Measurements from ENCODE around the gene EVA1C.

DNA sequence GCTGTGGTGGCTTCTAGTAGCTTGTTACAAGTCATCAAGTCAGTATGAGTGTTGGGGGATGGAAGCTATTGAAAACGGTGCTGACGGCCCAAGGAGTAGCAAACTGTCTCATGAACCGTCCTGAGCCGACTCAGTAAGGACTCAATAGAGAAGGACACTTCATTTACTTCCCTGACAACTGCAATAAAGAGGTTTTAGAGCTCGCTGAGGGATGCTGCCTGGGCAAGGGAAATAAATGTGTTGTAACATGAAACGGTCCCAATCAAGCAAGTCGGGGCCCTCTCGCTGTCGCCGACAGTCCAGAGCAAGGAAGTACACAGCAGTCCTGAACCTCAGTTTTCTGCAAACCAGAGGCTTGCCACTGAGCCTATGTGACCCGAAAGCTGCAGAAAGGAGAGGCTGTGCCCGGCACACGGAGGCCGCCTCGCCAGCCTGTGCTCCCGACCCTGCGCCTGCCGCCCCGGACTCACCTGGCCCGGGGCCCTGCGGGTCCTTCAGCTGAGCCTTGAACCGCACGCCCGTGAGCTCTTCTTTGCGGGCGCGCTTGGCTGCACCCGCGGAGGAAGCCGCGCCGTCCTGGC lies 20.1 kb upstream of the EVA1C start:
- TF ChIP-seq, protein P1, sequence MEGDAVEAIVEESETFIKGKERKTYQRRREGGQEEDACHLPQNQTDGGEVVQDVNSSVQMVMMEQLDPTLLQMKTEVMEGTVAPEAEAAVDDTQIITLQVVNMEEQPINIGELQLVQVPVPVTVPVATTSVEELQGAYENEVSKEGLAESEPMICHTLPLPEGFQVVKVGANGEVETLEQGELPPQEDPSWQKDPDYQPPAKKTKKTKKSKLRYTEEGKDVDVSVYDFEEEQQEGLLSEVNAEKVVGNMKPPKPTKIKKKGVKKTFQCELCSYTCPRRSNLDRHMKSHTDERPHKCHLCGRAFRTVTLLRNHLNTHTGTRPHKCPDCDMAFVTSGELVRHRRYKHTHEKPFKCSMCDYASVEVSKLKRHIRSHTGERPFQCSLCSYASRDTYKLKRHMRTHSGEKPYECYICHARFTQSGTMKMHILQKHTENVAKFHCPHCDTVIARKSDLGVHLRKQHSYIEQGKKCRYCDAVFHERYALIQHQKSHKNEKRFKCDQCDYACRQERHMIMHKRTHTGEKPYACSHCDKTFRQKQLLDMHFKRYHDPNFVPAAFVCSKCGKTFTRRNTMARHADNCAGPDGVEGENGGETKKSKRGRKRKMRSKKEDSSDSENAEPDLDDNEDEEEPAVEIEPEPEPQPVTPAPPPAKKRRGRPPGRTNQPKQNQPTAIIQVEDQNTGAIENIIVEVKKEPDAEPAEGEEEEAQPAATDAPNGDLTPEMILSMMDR (IDR thresholded peaks at IDR 0.05) = no peak
- no peak for TF ChIP-seq POLR2A (IDR thresholded peaks at IDR 0.05)
- TF ChIP-seq EP300 (IDR thresholded peaks at IDR 0.05) = no peak
- no peak for TF ChIP-seq POLR2AphosphoS5 (IDR thresholded peaks at IDR 0.05)

All from upper lobe of left lung (tissue), 4 donors.